Activated CD4-positive, alpha-beta T cell treated with anti-CD3 and anti-CD28 coated beads for 36 hours (primary cell): ENCODE results near the gene TRIM2. TPM values are rescaled to one million over a fixed set of nuclear protein-coding genes. Genes with fewer than 3 reads are reported as not detected.

Source experiments
- ATAC-seq: fragments of 200-7000 bp; cut with Tn5 transposase; one replicate; pipeline ENCODE4 v1.10.0; 2021; ENCODE audit warnings: mild to moderate bottlenecking, moderate library complexity
- CTCF ChIA-PET: fragments of 350-600 bp; sonication (Branson Sonifier 250); formaldehyde crosslinking; loops from one replicate; lab custom pipeline; 2021; ENCODE audit warnings: antibody characterized with exemption; lab: Charles Lee
- POLR2A ChIA-PET: fragments of 350-600 bp; sonication (Branson Sonifier 250); formaldehyde crosslinking; loops from one replicate; lab custom pipeline; 2021; ENCODE audit warnings: antibody characterized with exemption, inconsistent platforms; lab: Charles Lee
- DNase-seq: peaks from one replicate; pipeline ENCODE4 v3.0.0-alpha.2; 2020
- H3K27ac Mint-ChIP-seq: one replicate; pipeline ENCODE4 v1.8.0; 2021; ENCODE audit warnings: mixed read lengths
- H3K27me3 Mint-ChIP-seq: one replicate; pipeline ENCODE4 v1.8.0; 2021; ENCODE audit warnings: mixed read lengths
- H3K36me3 Mint-ChIP-seq: one replicate; pipeline ENCODE4 v1.8.0; 2021; ENCODE audit warnings: low read depth, mixed read lengths
- H3K4me1 Mint-ChIP-seq: one replicate; pipeline ENCODE4 v1.8.0; 2021; ENCODE audit warnings: mixed read lengths
- H3K4me3 Mint-ChIP-seq: one replicate; pipeline ENCODE4 v1.8.0; 2021; ENCODE audit warnings: mild to moderate bottlenecking, moderate library complexity, mixed read lengths
- H3K9me3 Mint-ChIP-seq: one replicate; pipeline ENCODE4 v1.8.0; 2021; ENCODE audit warnings: low read depth, mixed read lengths
- intact Hi-C, 2 experiments: fragments of 100-400 bp; cut with DNase I in 1 of 2; cut with micrococcal nuclease in 1 of 2; formaldehyde crosslinking; loops; one replicate each; pipeline versions ENCODE4 v1.14.2 to v1.15.1; 2022 to 2024; cut with DNase I, micrococcal nuclease
- total RNA-seq, 2 experiments: library from RNA; stranded (reverse); gene quantifications; one replicate each; pipeline ENCODE4 v1.2.3, GENCODE V29; 2021

TRIM2 gene
- total RNA-seq, 2 experiments from 2014 or later: 1.0 to 1.6 TPM

DNA sequence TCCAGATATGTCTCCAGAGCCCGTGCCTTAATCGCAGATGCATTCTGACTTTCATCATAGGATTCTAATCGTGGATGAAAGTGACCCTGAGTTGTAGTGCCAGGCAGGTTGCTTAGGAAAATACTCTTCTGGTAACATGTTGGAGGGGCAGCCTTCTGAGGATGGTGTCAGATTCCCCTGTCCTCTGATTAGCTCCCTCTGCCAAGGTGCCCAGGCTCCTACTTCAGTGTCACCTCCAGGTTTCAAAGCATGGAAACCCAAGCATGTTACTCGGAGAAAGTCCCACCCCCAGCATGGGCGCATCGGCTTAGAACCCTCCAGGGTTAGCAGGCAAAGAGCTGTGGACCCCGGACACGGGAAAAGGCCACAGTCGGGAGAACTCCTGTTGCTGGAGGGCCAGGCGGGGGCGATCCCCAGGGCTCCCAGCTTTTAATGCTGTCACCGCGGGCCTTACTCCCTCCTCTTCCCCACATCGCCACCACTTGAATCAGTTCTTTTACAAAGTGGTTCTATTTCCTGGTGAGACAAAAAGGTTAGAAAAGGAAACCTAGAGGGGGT is 44.5 kb downstream of the TRIM2 start:
- peak overlapping the region; percentile 63 for H3K27ac Mint-ChIP-seq
- ChIA-PET CTCF (interaction anchor here (0.6 to 1.6 kb wide), 9 partner anchors 11 to 415 kb away, joined by 3 to 6 read pairs (median 3); no protein-coding TSS in a partner anchor), POLR2A (no interaction called here)
- no peak for ATAC-seq
- no peaks in the 10 kb centered on the region for H3K27me3 Mint-ChIP-seq
- no peaks in the 10 kb centered on the region for H3K36me3 Mint-ChIP-seq
- no peak for DNase-seq
- intact Hi-C loops: loop anchor here (1.0 to 2.0 kb wide), 5 partner anchors 26 to 712 kb away; partner anchors contain the start of genes ARFIP1 (in 1 of the 2), FBXW7 (in 1 of the 2) and TIGD4 (in 1 of the 2)
- H3K9me3 Mint-ChIP-seq: no peaks in the 10 kb centered on the region
- H3K4me1 Mint-ChIP-seq: peaks cover 11% of the 10 kb centered on the region
- peak overlapping the region; percentile 71 for H3K4me3 Mint-ChIP-seq

GRCh38 chr4:153249199-153250041 is 45.2 kb downstream of the TRIM2 start:
- ChIA-PET POLR2A (interaction anchor here (0.6 kb wide), 1 partner anchor 9 kb away, joined by 9 read pairs; no protein-coding TSS in a partner anchor), CTCF (interaction anchor here (0.7 to 1.6 kb wide), 10 partner anchors 12 to 415 kb away, joined by 3 to 6 read pairs (median 4); no protein-coding TSS in a partner anchor)
- H3K36me3 Mint-ChIP-seq: no peaks in the 10 kb centered on the region
- DNase-seq: peak; percentile 91
- H3K27me3 Mint-ChIP-seq: no peaks in the 10 kb centered on the region
- intact Hi-C loops: loop anchor here (1.0 to 2.0 kb wide), 5 partner anchors 27 to 713 kb away; partner anchors contain the start of genes ARFIP1 (in 1 of the 2), FBXW7 (in 1 of the 2) and TIGD4 (in 1 of the 2)
- peak; percentile 98 for ATAC-seq
- peaks cover 11% of the 10 kb centered on the region for H3K4me1 Mint-ChIP-seq
- H3K27ac Mint-ChIP-seq: peak overlapping the region; percentile 63
- H3K9me3 Mint-ChIP-seq: no peaks in the 10 kb centered on the region
- H3K4me3 Mint-ChIP-seq: peak overlapping the region; percentile 71

DNA sequence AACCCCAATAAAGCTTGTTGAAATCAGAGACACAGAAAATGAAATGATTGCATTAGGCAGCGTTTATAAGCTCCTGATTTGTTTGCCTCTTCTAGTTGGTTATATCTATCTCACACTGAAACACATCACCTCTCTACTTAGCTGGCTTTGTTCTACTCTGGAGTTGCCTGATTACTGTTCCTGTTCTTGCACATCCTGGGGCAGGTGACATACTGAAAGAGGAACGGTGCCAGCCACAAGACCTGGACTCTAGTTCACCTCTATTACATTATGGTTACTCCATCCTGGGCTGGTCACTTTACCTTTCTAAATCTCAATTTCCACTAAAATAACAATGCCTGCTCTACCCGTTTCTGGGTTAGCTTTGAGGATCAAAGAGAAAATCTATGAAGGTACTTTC is 47.9 kb downstream of the TRIM2 start:
- Mint-ChIP-seq H3K4me3 (no peak overlapping the region), H3K27me3 (peaks cover 4% of the 10 kb centered on the region), H3K27ac (no peak overlapping the region), H3K36me3 (no peaks in the 10 kb centered on the region), H3K9me3 (no peaks in the 10 kb centered on the region), H3K4me1 (peaks cover 11% of the 10 kb centered on the region)
- ChIA-PET CTCF (interaction anchor here (1.1 to 1.2 kb wide), 2 partner anchors 26 to 405 kb away, joined by 3 read pairs; no protein-coding TSS in a partner anchor), POLR2A (interaction anchor here (0.6 kb wide), 2 partner anchors 66 to 137 kb away, joined by 3 read pairs; no protein-coding TSS in a partner anchor)
- intact Hi-C loops: no loop called here
- no peak for DNase-seq
- no peak for ATAC-seq

DNA sequence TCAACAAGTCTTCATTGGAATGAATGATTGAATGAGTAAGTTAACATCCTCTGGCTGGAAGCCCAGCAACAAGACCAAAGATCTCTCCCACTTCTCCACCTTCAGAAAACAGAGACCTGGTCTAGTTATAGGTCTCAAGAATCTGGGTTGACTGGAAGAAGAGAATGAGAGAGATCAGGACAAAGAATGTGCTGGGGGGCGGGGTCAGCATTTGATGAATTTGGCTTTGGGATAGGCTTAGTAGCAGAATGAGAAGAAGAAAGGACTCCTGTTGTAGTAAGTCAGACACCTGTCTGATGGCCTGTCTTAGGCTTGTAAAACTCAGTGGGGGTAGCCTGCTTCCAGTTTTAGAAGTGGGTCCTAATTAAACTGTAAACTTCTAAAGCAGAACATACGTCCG is 51.0 kb downstream of the TRIM2 start:
- Mint-ChIP-seq H3K9me3 (no peaks in the 10 kb centered on the region), H3K36me3 (no peaks in the 10 kb centered on the region), H3K4me1 (peaks cover 4% of the 10 kb centered on the region), H3K27me3 (peaks cover 4% of the 10 kb centered on the region), H3K27ac (no peak overlapping the region), H3K4me3 (no peak overlapping the region)
- CTCF ChIA-PET: no interaction called here
- no peak for DNase-seq
- no peak for ATAC-seq
- intact Hi-C loops: no loop called here
- POLR2A ChIA-PET: no interaction called here

GRCh38 chr4:153257151-153257620 is 52.9 kb downstream of the TRIM2 start:
- Mint-ChIP-seq H3K9me3 (peaks cover 3% of the 10 kb centered on the region), H3K27me3 (peaks cover 5% of the 10 kb centered on the region), H3K4me1 (peaks cover 1% of the 10 kb centered on the region), H3K36me3 (no peaks in the 10 kb centered on the region), H3K4me3 (no peak overlapping the region), H3K27ac (no peak overlapping the region)
- peak; percentile 80 for DNase-seq
- peak; percentile 90 for ATAC-seq
- intact Hi-C loops: no loop called here
- ChIA-PET POLR2A (interaction anchor here (0.6 kb wide), 1 partner anchor 807 kb away, joined by 3 read pairs; no protein-coding TSS in a partner anchor), CTCF (interaction anchor here (1.0 to 1.8 kb wide), 3 partner anchors 34 to 174 kb away, joined by 3 to 4 read pairs (median 3); no protein-coding TSS in a partner anchor)

- Mint-ChIP-seq H3K27ac (no peak overlapping the region), H3K27me3 (peaks cover 5% of the 10 kb centered on the region), H3K4me3 (no peak overlapping the region), H3K4me1 (no peaks in the 10 kb centered on the region), H3K36me3 (no peaks in the 10 kb centered on the region), H3K9me3 (peaks cover 3% of the 10 kb centered on the region)
- ChIA-PET CTCF (interaction anchor here (0.9 to 1.8 kb wide), 2 partner anchors 35 to 60 kb away, joined by 3 to 4 read pairs; no protein-coding TSS in a partner anchor), POLR2A (interaction anchor here (0.6 kb wide), 1 partner anchor 8 kb away, joined by 9 read pairs; no protein-coding TSS in a partner anchor)
- DNase-seq: no peak
- ATAC-seq: no peak
- intact Hi-C loops: no loop called here
Observed at GRCh38 chr4:153257991-153258390, 53.7 kb downstream of the TRIM2 start.

DNA sequence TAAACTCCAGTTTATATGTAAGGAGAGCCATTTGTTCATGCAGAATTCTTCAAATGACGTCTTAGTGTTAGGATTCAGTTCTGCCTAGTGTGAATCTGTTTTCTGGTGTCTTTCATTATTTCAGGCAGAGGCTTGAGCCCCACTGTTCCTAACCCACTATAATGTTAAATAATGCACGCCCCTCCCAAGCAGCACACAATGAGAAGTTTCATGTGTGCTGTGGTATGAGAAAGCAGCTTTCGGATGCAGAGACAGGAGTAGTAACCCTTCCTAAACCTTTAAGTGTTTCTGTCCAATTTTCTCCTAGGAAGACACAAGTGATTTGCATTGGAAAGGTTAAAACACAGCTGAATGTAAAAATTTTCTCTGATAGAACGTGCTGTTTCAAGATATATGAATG is 54.5 kb downstream of the TRIM2 start:
- intact Hi-C loops: no loop called here
- no peaks in the 10 kb centered on the region for H3K4me1 Mint-ChIP-seq
- H3K27me3 Mint-ChIP-seq: peaks cover 5% of the 10 kb centered on the region
- ChIA-PET CTCF (interaction anchor here (0.9 to 1.4 kb wide), 3 partner anchors 14 to 390 kb away, joined by 3 read pairs; no protein-coding TSS in a partner anchor), POLR2A (interaction anchor here (0.6 kb wide), 1 partner anchor 9 kb away, joined by 9 read pairs; no protein-coding TSS in a partner anchor)
- ATAC-seq (no peak), DNase-seq (no peak)
- peaks cover 3% of the 10 kb centered on the region for H3K9me3 Mint-ChIP-seq
- no peak overlapping the region for H3K4me3 Mint-ChIP-seq
- no peak overlapping the region for H3K27ac Mint-ChIP-seq
- H3K36me3 Mint-ChIP-seq: no peaks in the 10 kb centered on the region

GRCh38 chr4:153259661-153260060 is 55.4 kb downstream of the TRIM2 start:
- CTCF ChIA-PET: interaction anchor here (1.3 to 1.4 kb wide), 2 partner anchors 15 to 389 kb away, joined by 3 read pairs; no protein-coding TSS in a partner anchor
- Mint-ChIP-seq H3K27me3 (peaks cover 5% of the 10 kb centered on the region), H3K27ac (no peak overlapping the region), H3K9me3 (peaks cover 3% of the 10 kb centered on the region), H3K4me3 (no peak overlapping the region), H3K36me3 (no peaks in the 10 kb centered on the region), H3K4me1 (no peaks in the 10 kb centered on the region)
- POLR2A ChIA-PET: no interaction called here
- ATAC-seq (no peak), DNase-seq (no peak)
- intact Hi-C loops: no loop called here

DNA sequence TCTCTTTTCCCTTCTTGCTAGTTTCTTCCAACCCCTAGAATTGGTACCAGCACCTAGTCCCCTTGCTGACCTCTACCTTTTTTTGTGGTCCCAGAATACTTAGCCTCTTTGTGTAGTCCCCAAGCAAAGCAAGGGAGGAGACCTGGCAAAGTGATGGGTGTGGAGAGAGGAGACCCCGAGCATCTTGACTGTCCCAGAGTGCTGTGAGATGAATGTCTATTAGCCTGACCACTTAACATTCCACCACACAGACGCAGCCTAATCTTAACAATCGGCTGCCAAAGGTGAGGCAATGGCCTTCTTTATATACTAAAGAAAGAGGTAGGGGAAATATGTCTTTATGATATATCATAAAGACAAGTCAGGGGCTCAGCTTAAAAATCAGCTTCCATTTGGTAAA is 55.9 kb downstream of the TRIM2 start:
- ATAC-seq: no peak
- no peak for DNase-seq
- CTCF ChIA-PET: interaction anchor here (1.3 kb wide), 1 partner anchor 16 kb away, joined by 3 read pairs; no protein-coding TSS in a partner anchor

GRCh38 chr4:153260553-153261300 is 56.5 kb downstream of the TRIM2 start:
- Mint-ChIP-seq H3K36me3 (no peaks in the 10 kb centered on the region), H3K4me1 (no peaks in the 10 kb centered on the region), H3K27me3 (peaks cover 3% of the 10 kb centered on the region), H3K9me3 (peaks cover 3% of the 10 kb centered on the region), H3K4me3 (no peak overlapping the region), H3K27ac (no peak overlapping the region)
- ATAC-seq (no peak), DNase-seq (no peak)
- intact Hi-C loops: no loop called here
- ChIA-PET POLR2A (no interaction called here), CTCF (no interaction called here)

More for the DNA sequence above, 55.9 kb downstream of the TRIM2 start:
- Mint-ChIP-seq H3K4me1 (no peaks in the 10 kb centered on the region), H3K27me3 (peaks cover 5% of the 10 kb centered on the region), H3K9me3 (peaks cover 3% of the 10 kb centered on the region), H3K36me3 (no peaks in the 10 kb centered on the region), H3K4me3 (no peak overlapping the region), H3K27ac (no peak overlapping the region)
- intact Hi-C loops: no loop called here
- POLR2A ChIA-PET: no interaction called here
